Measurements from ENCODE around the gene ERRFI1. TPM values are rescaled to one million over a fixed set of nuclear protein-coding genes. Genes with fewer than 3 reads are reported as not detected.

Gene ERRFI1
- total and polyA plus RNA-seq, 10 of the 15 experiments (the other 5 are each of a cell fraction or from before 2014, with no cell fraction given): 0.90 to 6.5 (median 3.1) TPM

DNA sequence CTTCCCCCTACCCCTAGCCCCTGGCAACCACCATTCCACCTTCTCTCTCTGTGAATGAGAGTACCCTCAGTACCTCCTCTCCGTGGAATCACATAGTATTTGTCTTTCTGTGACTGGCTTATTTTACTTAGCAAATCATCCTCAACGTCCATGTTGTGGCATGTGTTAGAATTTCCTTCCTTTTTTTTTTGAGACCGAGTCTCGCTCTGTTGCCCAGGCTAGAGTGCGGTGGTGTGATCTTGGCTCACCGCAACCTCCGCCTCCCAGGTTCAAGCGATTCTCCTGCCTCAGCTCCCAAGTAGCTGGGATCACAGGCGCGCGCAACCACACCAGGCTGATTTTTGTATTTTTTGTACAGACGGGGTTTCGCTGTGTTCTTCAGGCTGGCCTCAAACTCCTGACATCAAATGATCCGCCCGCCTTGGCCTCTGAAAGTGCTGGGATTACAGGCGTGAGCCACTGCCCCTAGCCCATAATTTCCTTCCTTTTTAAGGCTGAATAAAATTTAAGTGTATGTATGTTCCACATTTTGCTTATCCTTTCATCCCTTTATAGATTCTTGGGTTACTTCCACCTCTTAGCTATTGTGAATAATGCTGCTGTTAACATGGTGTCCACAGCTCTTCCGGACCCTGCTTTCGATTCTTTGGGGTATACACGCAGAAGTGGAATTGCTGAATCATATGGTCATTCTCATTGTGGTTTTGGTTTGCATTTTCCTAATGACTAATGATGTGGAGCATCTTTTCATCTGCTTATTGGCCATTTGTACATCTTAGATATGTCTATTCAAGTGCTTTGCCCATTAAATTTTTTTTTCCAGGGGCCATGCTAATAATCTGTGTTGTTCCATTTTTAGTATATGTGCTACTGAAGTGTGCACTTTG, 32.3 kb downstream of the ERRFI1 start (continued):
- TF ChIP-seq, protein P1, sequence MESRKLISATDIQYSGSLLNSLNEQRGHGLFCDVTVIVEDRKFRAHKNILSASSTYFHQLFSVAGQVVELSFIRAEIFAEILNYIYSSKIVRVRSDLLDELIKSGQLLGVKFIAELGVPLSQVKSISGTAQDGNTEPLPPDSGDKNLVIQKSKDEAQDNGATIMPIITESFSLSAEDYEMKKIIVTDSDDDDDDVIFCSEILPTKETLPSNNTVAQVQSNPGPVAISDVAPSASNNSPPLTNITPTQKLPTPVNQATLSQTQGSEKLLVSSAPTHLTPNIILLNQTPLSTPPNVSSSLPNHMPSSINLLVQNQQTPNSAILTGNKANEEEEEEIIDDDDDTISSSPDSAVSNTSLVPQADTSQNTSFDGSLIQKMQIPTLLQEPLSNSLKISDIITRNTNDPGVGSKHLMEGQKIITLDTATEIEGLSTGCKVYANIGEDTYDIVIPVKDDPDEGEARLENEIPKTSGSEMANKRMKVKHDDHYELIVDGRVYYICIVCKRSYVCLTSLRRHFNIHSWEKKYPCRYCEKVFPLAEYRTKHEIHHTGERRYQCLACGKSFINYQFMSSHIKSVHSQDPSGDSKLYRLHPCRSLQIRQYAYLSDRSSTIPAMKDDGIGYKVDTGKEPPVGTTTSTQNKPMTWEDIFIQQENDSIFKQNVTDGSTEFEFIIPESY (IDR thresholded peaks at IDR 0.05): no peak
- TF ChIP-seq, protein P2, sequence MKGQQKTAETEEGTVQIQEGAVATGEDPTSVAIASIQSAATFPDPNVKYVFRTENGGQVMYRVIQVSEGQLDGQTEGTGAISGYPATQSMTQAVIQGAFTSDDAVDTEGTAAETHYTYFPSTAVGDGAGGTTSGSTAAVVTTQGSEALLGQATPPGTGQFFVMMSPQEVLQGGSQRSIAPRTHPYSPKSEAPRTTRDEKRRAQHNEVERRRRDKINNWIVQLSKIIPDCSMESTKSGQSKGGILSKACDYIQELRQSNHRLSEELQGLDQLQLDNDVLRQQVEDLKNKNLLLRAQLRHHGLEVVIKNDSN (IDR thresholded peaks at IDR 0.05; ENCODE audit: borderline replicate concordance, extremely low read length, insufficient read depth, low read depth, low read length): no peak
- TF ChIP-seq PAX5 (IDR thresholded peaks at IDR 0.05; ENCODE audit: borderline replicate concordance, low read depth, low read length): peak; percentile 58; the same call in 1 of the 2 replicates
- no peak for TF ChIP-seq NRF1 (conservative IDR thresholded peaks at IDR 0.05; ENCODE audit: low read depth, low read length)
- TF ChIP-seq E2F4 (IDR thresholded peaks at IDR 0.05; ENCODE audit: low read depth, low read length): no peak
- no peak for TF ChIP-seq E2F8 (IDR thresholded peaks at IDR 0.05; ENCODE audit: low read depth, partially characterized antibody)
- TF ChIP-seq NR2C1 (IDR thresholded peaks at IDR 0.05): no peak
- no peak; the same call in 1 of the 2 replicates for TF ChIP-seq RAD51 (IDR thresholded peaks at IDR 0.05)
- TF ChIP-seq EZH2 (IDR thresholded peaks at IDR 0.05; ENCODE audit: borderline replicate concordance, control insufficient read depth, low read depth, low read length): 0 out of 2 replicates have a peak, but pooled peaks have one; percentile 40
- no peak for TF ChIP-seq STAT3 (IDR thresholded peaks at IDR 0.05; ENCODE audit: low read depth, low read length)
- TF ChIP-seq PAX8 (IDR thresholded peaks at IDR 0.05): no peak
- peak; percentile 51; the same call in 1 of the 2 replicates for TF ChIP-seq CREM (IDR thresholded peaks at IDR 0.05; ENCODE audit: low read depth)
- no peak for TF ChIP-seq NR2C2 (IDR thresholded peaks at IDR 0.05; ENCODE audit: borderline replicate concordance, control insufficient read depth, insufficient read length, low read depth)
- no peak for TF ChIP-seq CHD4 (IDR thresholded peaks at IDR 0.05)
- TF ChIP-seq ZBED1 (IDR thresholded peaks at IDR 0.05; ENCODE audit: borderline replicate concordance): 0 out of 2 replicates have a peak, but pooled peaks have one; percentile 44
- peak; percentile 76 for TF ChIP-seq TCF7 (IDR thresholded peaks at IDR 0.05; ENCODE audit: borderline replicate concordance)
- peak; percentile 93 for TF ChIP-seq BCL11A (IDR thresholded peaks at IDR 0.05; ENCODE audit: low read depth, low read length)
- peak; percentile 86 for TF ChIP-seq DPF2 (IDR thresholded peaks at IDR 0.05)
- 0 out of 2 replicates have a peak, but pooled peaks have one; percentile 20 for TF ChIP-seq MEF2A (IDR thresholded peaks at IDR 0.05; ENCODE audit: insufficient read depth, low read depth, low read length)

Data from GM12878 (cell line).